Testis (tissue), 3 donors: ENCODE data around the gene MAP2K5. TPM values are rescaled to one million over a fixed set of nuclear protein-coding genes. Genes with fewer than 3 reads are reported as not detected.

Experiments
- DNase-seq: peaks from one replicate; pipeline ENCODE4 v3.0.0-alpha.2; 2019
- H3K27ac ChIP-seq, 2 donors: fragments of 200-600 bp; sonication (generic); one replicate each; pipeline ENCODE4 v1.5.1; 2019
- H3K27me3 ChIP-seq: fragments of 200-600 bp; sonication (generic); one replicate; pipeline ENCODE4 v1.5.1; 2019
- H3K36me3 ChIP-seq: fragments of 200-600 bp; sonication (generic); one replicate; pipeline ENCODE4 v1.5.1; 2017; ENCODE audit warnings: low read depth; ENCODE audit errors: missing control alignments
- H3K4me1 ChIP-seq: fragments of 200-600 bp; sonication (generic); one replicate; pipeline ENCODE4 v1.5.1; 2019
- H3K4me3 ChIP-seq, 2 donors: fragments of 200-600 bp; sonication (generic); one replicate each; pipeline ENCODE4 v1.5.1; 2017 to 2019
- H3K9me3 ChIP-seq: fragments of 200-600 bp; sonication (generic); one replicate; pipeline ENCODE4 v1.5.1; 2017
- POLR2A ChIP-seq: fragments of 450-650 bp; IDR thresholded peaks from one replicate; pipeline ENCODE4 v1.6.1; 2017; ENCODE audit warnings: antibody characterized with exemption, mild to moderate bottlenecking, moderate library complexity
- WGBS, 2 donors: methylation state at CpG; one replicate each; pipeline ENCODE4 v1.1.5; 2018; 5-methylcytosine and 5-hydroxymethylcytosine counted together
- intact Hi-C: fragments of 100-400 bp; cut with DNase I; formaldehyde crosslinking; loops from one replicate; pipeline ENCODE4 v1.15.1; 2023; ENCODE audit warnings: low total_unique reads
- polyA plus RNA-seq: library from polyadenylated mRNA; stranded (reverse); fragments of 350-450 nt; fragmentation: Illumina TruSeq; extraction: RNeasy Lipid Tissue Mini Kit (QIAGEN cat#74804); gene quantifications from one replicate; pipeline ENCODE4 v1.2.3, GENCODE V29; 2014; ENCODE audit warnings: low read depth, low replicate concordance; ENCODE audit not compliant: insufficient read depth
- total RNA-seq, 2 donors: library from RNA; depleted of rRNA; stranded (reverse); fragments of >200 nt; gene quantifications; one replicate each; pipeline ENCODE4 v1.2.3, GENCODE V29; 2016
- TF ChIP-seq, protein P1 (sequence below), 3 experiments: fragments of 450-650 bp in 2 of 3; fragments of 200-600 bp in 1 of 3; sonication (generic) in 1 of 3; IDR thresholded peaks; one replicate each; pipeline ENCODE4 v1.5.1; 2016 to 2019; ENCODE audit warnings: antibody characterized with exemption in 3 of 3, mild to moderate bottlenecking in 2 of 3, moderate library complexity in 1 of 3

MAP2K5 gene
- total and polyA plus RNA-seq, 3 donors from 2014 or later: 28.0 to 34.3 (median 31.2) TPM

DNA sequence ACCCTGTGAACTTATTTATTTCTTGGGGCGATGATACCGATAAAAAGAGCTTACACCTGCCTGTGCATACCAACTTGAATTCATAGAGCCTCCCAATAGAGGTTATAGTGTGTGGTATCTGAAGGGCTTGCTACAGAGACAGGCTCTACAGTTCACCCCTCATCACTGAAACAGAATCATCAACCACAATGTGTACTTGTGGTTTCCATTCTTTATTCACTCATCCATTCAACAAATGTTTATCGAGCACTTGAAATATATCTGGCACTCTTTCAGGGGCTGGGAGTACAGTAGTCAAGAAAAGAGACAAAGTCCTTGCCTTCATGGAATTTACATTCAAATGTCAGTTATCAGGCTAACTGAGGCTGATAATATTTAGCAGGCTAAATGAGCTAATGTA, 148.4 kb downstream of the MAP2K5 start:
- Histone ChIP-seq H3K4me1 (no peaks in the 10 kb centered on the region), H3K36me3 (no peaks in the 10 kb centered on the region), H3K27me3 (no peaks in the 10 kb centered on the region), H3K9me3 (no peaks in the 10 kb centered on the region), H3K27ac (no peak overlapping the region), H3K4me3 (no peak overlapping the region)
- intact Hi-C loops: no loop called here
- 89 to 96% methylated on average over 3 of the region's 3 CpGs for WGBS, 2 donors
- TF ChIP-seq POLR2A: no peak
- TF ChIP-seq, protein P1, sequence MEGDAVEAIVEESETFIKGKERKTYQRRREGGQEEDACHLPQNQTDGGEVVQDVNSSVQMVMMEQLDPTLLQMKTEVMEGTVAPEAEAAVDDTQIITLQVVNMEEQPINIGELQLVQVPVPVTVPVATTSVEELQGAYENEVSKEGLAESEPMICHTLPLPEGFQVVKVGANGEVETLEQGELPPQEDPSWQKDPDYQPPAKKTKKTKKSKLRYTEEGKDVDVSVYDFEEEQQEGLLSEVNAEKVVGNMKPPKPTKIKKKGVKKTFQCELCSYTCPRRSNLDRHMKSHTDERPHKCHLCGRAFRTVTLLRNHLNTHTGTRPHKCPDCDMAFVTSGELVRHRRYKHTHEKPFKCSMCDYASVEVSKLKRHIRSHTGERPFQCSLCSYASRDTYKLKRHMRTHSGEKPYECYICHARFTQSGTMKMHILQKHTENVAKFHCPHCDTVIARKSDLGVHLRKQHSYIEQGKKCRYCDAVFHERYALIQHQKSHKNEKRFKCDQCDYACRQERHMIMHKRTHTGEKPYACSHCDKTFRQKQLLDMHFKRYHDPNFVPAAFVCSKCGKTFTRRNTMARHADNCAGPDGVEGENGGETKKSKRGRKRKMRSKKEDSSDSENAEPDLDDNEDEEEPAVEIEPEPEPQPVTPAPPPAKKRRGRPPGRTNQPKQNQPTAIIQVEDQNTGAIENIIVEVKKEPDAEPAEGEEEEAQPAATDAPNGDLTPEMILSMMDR (IDR thresholded peaks at IDR 0.05): no peak
- DNase-seq: no peak

DNA sequence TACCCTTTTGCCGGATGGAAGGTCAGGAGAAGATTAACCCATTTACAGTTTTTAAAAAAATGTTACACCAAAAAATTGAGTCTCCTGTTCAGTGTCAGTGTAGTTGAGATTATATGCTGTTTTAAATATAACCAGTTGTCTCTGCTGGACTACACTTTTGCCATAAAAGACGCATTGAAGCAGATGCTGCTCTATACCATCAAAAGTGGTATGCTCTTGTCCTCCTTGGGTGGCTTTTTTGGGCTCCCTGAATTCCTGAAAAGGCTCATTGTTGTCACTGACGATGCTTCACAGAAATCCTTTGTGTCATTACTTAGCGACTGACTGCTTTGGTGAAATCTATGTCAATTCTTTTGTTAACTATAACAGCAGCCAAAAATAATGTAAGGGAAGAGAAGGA, 148.9 kb downstream of the MAP2K5 start:
- no peak for DNase-seq

DNA sequence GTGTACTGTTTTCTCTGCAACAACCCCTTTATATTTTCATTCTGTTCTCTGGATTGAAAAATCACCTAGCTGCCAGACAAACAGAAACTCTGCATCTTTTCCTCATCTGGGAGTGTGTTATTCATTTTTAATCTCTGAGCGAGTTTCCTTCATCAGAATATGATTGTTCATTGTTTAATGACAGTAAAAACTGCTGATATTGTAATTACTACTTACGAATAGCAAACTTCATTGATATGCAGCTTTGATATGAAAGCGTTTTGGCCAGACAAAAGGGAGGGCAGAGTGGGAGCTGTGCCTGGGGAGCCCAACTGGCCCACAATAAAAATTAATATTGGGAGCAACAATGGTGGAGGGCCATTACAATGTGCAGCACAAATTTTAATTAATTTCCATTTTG, 150.1 kb downstream of the MAP2K5 start:
- intact Hi-C loops: no loop called here
- 82 to 84% methylated on average over 3 of the region's 3 CpGs for WGBS, 2 donors
- no peaks in the 10 kb centered on the region for H3K9me3 ChIP-seq
- no peaks in the 10 kb centered on the region for H3K27me3 ChIP-seq
- no peak for TF ChIP-seq POLR2A
- TF ChIP-seq, protein P1 (IDR thresholded peaks at IDR 0.05): no peak
- no peak for DNase-seq
- no peak overlapping the region for H3K27ac ChIP-seq
- no peaks in the 10 kb centered on the region for H3K36me3 ChIP-seq
- no peaks in the 10 kb centered on the region for H3K4me1 ChIP-seq
- no peak overlapping the region for H3K4me3 ChIP-seq

More for the DNA sequence above, 148.9 kb downstream of the MAP2K5 start:
- Histone ChIP-seq H3K9me3 (no peaks in the 10 kb centered on the region), H3K4me1 (no peaks in the 10 kb centered on the region), H3K27ac (no peak overlapping the region), H3K36me3 (no peaks in the 10 kb centered on the region), H3K4me3 (no peak overlapping the region), H3K27me3 (no peaks in the 10 kb centered on the region)
- 67 to 83% methylated on average over 4 of the region's 4 CpGs for WGBS, 2 donors
- TF ChIP-seq, protein P1 (IDR thresholded peaks at IDR 0.05): no peak
- TF ChIP-seq POLR2A: no peak
- intact Hi-C loops: no loop called here

DNA sequence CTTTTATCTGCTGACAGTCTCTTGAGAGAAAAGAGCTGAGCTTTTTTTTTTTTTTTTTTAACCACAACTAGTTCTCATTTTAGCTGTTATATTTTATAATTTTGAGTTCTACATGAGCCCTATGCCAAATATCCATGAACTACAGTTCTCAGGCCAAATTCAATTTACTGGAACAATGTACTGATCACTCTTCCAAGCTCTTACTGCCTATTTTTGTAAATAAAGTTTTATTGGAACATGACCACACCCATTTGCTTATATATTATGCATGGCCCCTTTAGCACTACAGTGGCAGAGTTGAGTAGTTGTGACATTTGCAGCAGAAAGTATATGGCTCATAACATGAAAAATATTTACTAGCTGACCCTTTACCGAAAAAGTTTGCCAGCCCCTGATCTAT, 153.6 kb downstream of the MAP2K5 start:
- 97 to 100% methylated on average over 1 of the region's 1 CpG for WGBS, 2 donors

DNA sequence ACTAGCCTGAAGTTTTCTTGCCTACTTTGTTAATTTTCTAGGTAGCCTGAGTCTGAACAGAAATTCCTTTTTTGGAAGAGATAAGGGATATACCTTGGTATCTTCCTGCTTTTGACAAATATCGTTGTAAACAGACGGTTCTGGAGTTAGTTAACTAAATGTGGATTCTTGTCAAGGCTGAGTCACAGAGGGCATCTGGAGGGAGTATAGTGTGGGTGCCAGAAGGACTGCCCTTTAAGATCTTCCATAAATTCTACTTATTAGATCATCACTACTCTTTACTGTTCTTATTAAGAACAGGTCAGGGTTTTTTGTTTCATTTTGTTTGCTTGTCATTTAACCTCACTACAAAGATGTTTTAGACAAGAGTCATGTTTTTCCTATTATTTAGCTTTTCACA, 157.5 kb downstream of the MAP2K5 start:
- WGBS, 2 donors: 93 to 96% methylated on average over 2 of the region's 2 CpGs
- H3K9me3 ChIP-seq: no peaks in the 10 kb centered on the region
- H3K4me3 ChIP-seq: no peak overlapping the region
- H3K27me3 ChIP-seq: no peaks in the 10 kb centered on the region
- no peaks in the 10 kb centered on the region for H3K36me3 ChIP-seq
- intact Hi-C loops: no loop called here
- no peak overlapping the region for H3K27ac ChIP-seq
- H3K4me1 ChIP-seq: no peaks in the 10 kb centered on the region
- DNase-seq: no peak
- TF ChIP-seq, protein P1 (IDR thresholded peaks at IDR 0.05): no peak
- TF ChIP-seq POLR2A: no peak

More for the DNA sequence above, 153.6 kb downstream of the MAP2K5 start:
- DNase-seq: no peak
- Histone ChIP-seq H3K27me3 (no peaks in the 10 kb centered on the region), H3K9me3 (no peaks in the 10 kb centered on the region), H3K36me3 (no peaks in the 10 kb centered on the region), H3K4me1 (no peaks in the 10 kb centered on the region), H3K27ac (no peak overlapping the region), H3K4me3 (no peak overlapping the region)
- intact Hi-C loops: no loop called here
- TF ChIP-seq, protein P1 (IDR thresholded peaks at IDR 0.05): no peak
- no peak for TF ChIP-seq POLR2A
